GM12878 (cell line): ENCODE results near the gene CSE1L. TPM values are rescaled to one million over a fixed set of nuclear protein-coding genes. Genes with fewer than 3 reads are reported as not detected.

ENCODE experiments used
- ATAC-seq: fragments of 200-7000 bp; cut with Tn5 transposase; 3 replicates; pipeline ENCODE4 v1.9.1; 2020; ENCODE audit warnings: mild to moderate bottlenecking, moderate library complexity
- BruUV-seq: library from RNA; stranded (reverse); fragments of 400-500 nt; replicated peaks from 2 replicates; lab custom pipeline; 2021; lab: Mats Ljungman, UMichigan
- CTCF ChIA-PET: fragments of 300-600 bp; sonication (Branson Sonifier 250); formaldehyde crosslinking; extraction: SDS; loops from one replicate; lab custom pipeline; 2021; ENCODE audit warnings: inconsistent platforms; lab: Yijun Ruan, JAX
- POLR2A ChIA-PET: fragments of 350-600 bp; formaldehyde crosslinking; extraction: SDS; loops from one replicate; lab custom pipeline; 2021; ENCODE audit warnings: inconsistent platforms; lab: Charles Lee
- RAD21 ChIA-PET: fragments of 300-600 bp; sonication (Branson Sonifier 250); formaldehyde crosslinking; loops from one replicate; lab custom pipeline; 2023; ENCODE audit warnings: antibody characterized with exemption; ENCODE audit not compliant: unreplicated experiment; lab: Charles Lee
- SMC1A ChIA-PET: fragments of 300-600 bp; sonication (Branson Sonifier 250); formaldehyde crosslinking; loops from one replicate; lab custom pipeline; 2023; ENCODE audit not compliant: unreplicated experiment, uncharacterized antibody; lab: Charles Lee
- DNase-seq: peaks from one replicate; pipeline ENCODE4 v3.0.0-alpha.2; 2011; ENCODE audit warnings: low read depth, low spot score
- FAIRE-seq: peaks from 3 replicates; lab custom pipeline; 2011; peaks lifted over from hg19 to GRCh38; lab: Jason Lieb, UNC
- H2AFZ ChIP-seq: 2 replicates; pipeline ENCODE4 v1.6.0; 2011; ENCODE audit warnings: low read depth, low read length, control low read depth; ENCODE audit not compliant: control insufficient read depth
- H3K27ac ChIP-seq: 2 replicates; pipeline ENCODE4 v1.5.1; 2011; ENCODE audit warnings: control low read depth; ENCODE audit not compliant: control insufficient read depth, insufficient read depth
- H3K27me3 ChIP-seq, 2 experiments: replicated peaks in 1 of 2; 2 replicates each; pipeline versions ENCODE4 v1.6.0 to v1.6.1; 2011; ENCODE audit warnings: low read length in 1 of 2; ENCODE audit not compliant: control insufficient read depth in 2 of 2, insufficient read depth in 2 of 2
- H3K36me3 ChIP-seq, 2 experiments: 2 replicates each; pipeline ENCODE4 v1.5.1; 2011; ENCODE audit warnings: low read length in 1 of 2; ENCODE audit not compliant: control insufficient read depth in 2 of 2, insufficient read depth in 2 of 2
- H3K4me1 ChIP-seq: 2 replicates; pipeline ENCODE4 v1.6.1; 2011; ENCODE audit warnings: mild to moderate bottlenecking, low read length, moderate library complexity, mixed read lengths; ENCODE audit not compliant: control insufficient read depth, insufficient read depth
- H3K4me2 ChIP-seq: 2 replicates; pipeline ENCODE4 v1.6.0; 2011; ENCODE audit warnings: control low read depth; ENCODE audit not compliant: control insufficient read depth, insufficient read depth
- H3K4me3 ChIP-seq: fragments of 200-600 bp; sonication (generic); 2 replicates; pipeline ENCODE4 v1.5.1; 2016
- H3K79me2 ChIP-seq: 2 replicates; pipeline ENCODE4 v1.6.0; 2011; ENCODE audit warnings: low read length; ENCODE audit not compliant: control insufficient read depth, insufficient read depth
- H3K9ac ChIP-seq: 2 replicates; pipeline ENCODE4 v1.8.0; 2011; ENCODE audit warnings: low read length, control low read depth, mixed read lengths; ENCODE audit not compliant: control insufficient read depth, insufficient read depth
- H3K9me3 ChIP-seq: replicated peaks from 3 replicates; pipeline ENCODE4 v1.5.1; 2011; ENCODE audit warnings: mild to moderate bottlenecking, low read length; ENCODE audit not compliant: control insufficient read depth, insufficient read depth
- H4K20me1 ChIP-seq: 2 replicates; pipeline ENCODE4 v1.6.0; 2011; ENCODE audit not compliant: control insufficient read depth, insufficient read depth
- ATF3 ChIP-seq: IDR thresholded peaks from 2 replicates; pipeline ENCODE4 v1.6.1; 2011; ENCODE audit warnings: low read depth, mild to moderate bottlenecking, low read length, moderate library complexity, borderline replicate concordance; ENCODE audit errors: extremely low read depth
- CEBPZ ChIP-seq: fragments of 150-350 bp; IDR thresholded peaks from 2 replicates; pipeline ENCODE4 v1.6.1; 2016; ENCODE audit warnings: low read depth, low read length
- CREB1 ChIP-seq: IDR thresholded peaks from 2 replicates; pipeline ENCODE4 v1.6.1; 2012; ENCODE audit warnings: low read depth, mild to moderate bottlenecking, inconsistent platforms
- ESRRA ChIP-seq: IDR thresholded peaks from 2 replicates; pipeline ENCODE4 v1.6.1; 2012; ENCODE audit warnings: mild to moderate bottlenecking, low read length, improper control_type of control experiment
- FOXK2 ChIP-seq: fragments of 450-650 bp; IDR thresholded peaks from 2 replicates; pipeline ENCODE4 v1.6.1; 2017; ENCODE audit warnings: mild to moderate bottlenecking, moderate library complexity
- HCFC1 ChIP-seq: fragments of 150-350 bp; IDR thresholded peaks from 2 replicates; pipeline ENCODE4 v1.6.1; 2014; ENCODE audit warnings: low read length
- IRF3 ChIP-seq: fragments of 450-650 bp; IDR thresholded peaks from 2 replicates; pipeline ENCODE4 v1.6.1; 2014; ENCODE audit warnings: mild to moderate bottlenecking
- MAX ChIP-seq: IDR thresholded peaks from 2 replicates; pipeline ENCODE4 v1.6.1; 2012; ENCODE audit warnings: low read depth, low read length, improper control_type of control experiment
- NFXL1 ChIP-seq: fragments of 450-650 bp; IDR thresholded peaks from 2 replicates; pipeline ENCODE4 v1.6.1; 2017; ENCODE audit warnings: antibody characterized with exemption, mild to moderate bottlenecking, borderline replicate concordance
- RELB ChIP-seq: fragments of 450-650 bp; IDR thresholded peaks from 2 replicates; pipeline ENCODE4 v1.6.1; 2017; ENCODE audit warnings: low read depth, mild to moderate bottlenecking, moderate library complexity
- SP1 ChIP-seq: IDR thresholded peaks from one replicate; pipeline ENCODE4 v1.6.1; 2011; ENCODE audit warnings: low read depth, low read length
- SUZ12 ChIP-seq: fragments of 200-600 bp; sonication (generic); IDR thresholded peaks from one replicate; pipeline ENCODE4 v1.6.1; 2018; ENCODE audit warnings: antibody characterized with exemption, mild to moderate bottlenecking; ENCODE audit not compliant: unreplicated experiment
- TCF7 ChIP-seq: IDR thresholded peaks from 2 replicates; pipeline ENCODE4 v1.6.1; 2014; ENCODE audit warnings: antibody characterized with exemption, borderline replicate concordance
- ZNF24 ChIP-seq: fragments of 450-650 bp; IDR thresholded peaks from 2 replicates; pipeline ENCODE4 v1.6.1; 2017; ENCODE audit warnings: antibody characterized with exemption, mild to moderate bottlenecking
- WGBS: methylation state at CpG from one replicate; pipeline ENCODE4 v1.1.6; 2016; ENCODE audit warnings: low lambda C conversion rate; ENCODE audit not compliant: insufficient replicate concordance, insufficient coverage; ENCODE audit errors: missing lambda C conversion rate; 5-methylcytosine and 5-hydroxymethylcytosine counted together
- in situ Hi-C: fragments of 300-500 bp; cut with MboI; formaldehyde crosslinking; loops from 9 replicates; pipeline ENCODE4 v1.14.3; 2018; ENCODE audit warnings: mixed read lengths
- intact Hi-C: fragments of 100-400 bp; cut with micrococcal nuclease; formaldehyde crosslinking; loops from one replicate; pipeline ENCODE4 v1.14.2; 2022; ENCODE audit not compliant: unreplicated experiment
- polyA plus RNA-seq, 11 experiments: library from polyadenylated mRNA; depleted of rRNA in 4 of 11; unstranded in 6 of 11; stranded (reverse) in 5 of 11; fragments of >200 nt; fragmentation: Nextera tagmentation in 4 of 11; fragmentation: Illumina TruSeq in 1 of 11; extraction: Ambion mirVana in 4 of 11; extraction: Trizol in 1 of 11; gene quantifications; 1 replicate in 1 of 11; 2 replicates in 10 of 11; pipeline versions ENCODE4 v1.2.1 to v1.2.3, GENCODE V29; 2011 to 2016; ENCODE audit warnings: inconsistent platforms in 2 of 11, missing spikeins in 2 of 11, low read depth in 1 of 11
- total RNA-seq, 4 experiments: library from RNA; depleted of rRNA in 3 of 4; stranded (reverse); fragments of >200 nt in 3 of 4; fragmentation: Illumina TruSeq in 1 of 4; extraction: Trizol in 1 of 4; gene quantifications; 2 replicates each; pipeline versions ENCODE4 v1.2.1 to v1.2.3, GENCODE V29; 2013 to 2021

The CSE1L gene
- total and polyA plus RNA-seq, 10 of the 15 experiments (the other 5 are each of a cell fraction or from before 2014, with no cell fraction given) = 72.4 to 213 (median 117) TPM

GRCh38 chr20:49140411-49140810, 94.3 kb downstream of the CSE1L start (continued):
- no peak for TF ChIP-seq RELB
- no peak for TF ChIP-seq ESRRA
- no peak for TF ChIP-seq ZNF24
- TF ChIP-seq ATF3 = no peak
- no peak for TF ChIP-seq IRF3
- no peak for TF ChIP-seq HCFC1
- TF ChIP-seq MAX = no peak
- TF ChIP-seq NFXL1 = no peak
- TF ChIP-seq FOXK2 = no peak

GRCh38 chr20:49140834-49141233, 94.7 kb downstream of the CSE1L start:
- H4K20me1 ChIP-seq = no peaks in the 10 kb centered on the region
- H3K4me1 ChIP-seq = no peaks in the 10 kb centered on the region
- FAIRE-seq (no peak), ATAC-seq (no peak), DNase-seq (no peak)
- H3K27me3 ChIP-seq = no peaks in the 10 kb centered on the region
- 0 out of 2 replicates have a peak overlapping the region, but pooled peaks have one; percentile 35 for H3K4me2 ChIP-seq
- CTCF ChIA-PET = interaction anchor here (0.6 to 9.3 kb wide), 2 partner anchors 48 to 71 kb away, joined by 3 to 333 read pairs; partner anchors contain the start of gene STAU1
- no peak overlapping the region for H3K4me3 ChIP-seq
- H3K79me2 ChIP-seq = no peaks in the 10 kb centered on the region; the same call in 1 of the 2 replicates
- no TSS peak for BruUV-seq
- H3K9ac ChIP-seq = no peak overlapping the region
- intact Hi-C loops (no loop called here), in situ Hi-C loops (no loop called here)
- no peaks in the 10 kb centered on the region for H3K9me3 ChIP-seq
- RAD21 ChIA-PET = no interaction called here
- SMC1A ChIA-PET = no interaction called here
- H3K27ac ChIP-seq = no peak overlapping the region
- POLR2A ChIA-PET = no interaction called here
- H2AFZ ChIP-seq = no peak overlapping the region
- 96% methylated on average over 2 of the region's 2 CpGs for WGBS
- peaks cover 6 to 7% of the 10 kb centered on the region in 2 experiments for H3K36me3 ChIP-seq
- TF ChIP-seq SUZ12 (no peak), CREB1 (no peak), TCF7 (no peak), SP1 (no peak), CEBPZ (no peak)
